HG03175 (cell line): ENCODE measurements around the gene MVD.
"Not testable (repeated sequence)": the region's sequence is repeated elsewhere in the genome, so short reads cannot be mapped to it uniquely, and the experiment has no call there.

ENCODE experiments used
- ATAC-seq: cut with Tn5 transposase; IDR thresholded peaks from one replicate; pipeline ENCODE4 v1.9.1; 2021; ENCODE audit warnings: mild to moderate bottlenecking, moderate library complexity; ENCODE audit not compliant: unreplicated experiment

Gene MVD

GRCh38 chr16:88610909-88611812 is 51.7 kb downstream of the MVD start:
- no peak for ATAC-seq

DNA sequence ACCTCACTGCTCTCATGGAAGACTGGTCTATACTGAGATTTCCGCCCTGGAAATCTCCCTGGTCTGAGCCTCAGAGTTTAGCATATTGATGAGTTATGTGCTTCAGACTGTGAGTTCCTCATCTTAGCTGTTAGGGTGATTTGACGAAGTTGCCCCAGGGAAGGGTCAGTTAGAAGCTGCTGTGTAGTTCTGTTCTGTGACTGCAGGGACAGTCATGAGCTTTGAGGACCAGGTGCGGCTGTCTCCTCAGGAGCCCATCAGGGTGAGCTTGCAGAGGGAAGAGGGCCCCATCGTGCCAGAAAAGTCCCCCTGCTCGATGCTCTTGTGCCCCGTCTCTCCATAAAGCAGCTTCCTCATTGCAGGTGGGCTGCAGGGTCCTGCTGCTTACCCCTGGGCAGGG is 52.8 kb downstream of the MVD start:
- no peak for ATAC-seq

DNA sequence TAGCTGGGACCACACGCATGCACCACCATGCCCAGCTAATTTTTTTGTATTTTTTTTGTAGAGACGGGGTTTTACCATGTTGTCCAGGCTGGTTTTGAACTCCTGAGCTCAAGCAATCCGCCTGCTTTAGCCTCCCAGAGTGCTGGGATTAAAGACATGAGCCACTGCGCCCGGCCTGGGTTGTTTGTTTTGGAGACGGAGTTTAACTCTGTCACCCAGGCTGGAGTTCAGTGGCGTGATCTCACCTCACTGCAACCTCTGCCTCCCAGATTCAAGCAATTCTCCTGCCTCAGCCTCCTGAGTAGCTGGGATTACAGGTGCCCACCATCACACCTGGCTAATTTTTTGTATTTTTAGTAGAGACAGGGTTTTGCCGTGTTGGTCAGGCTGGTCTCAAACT is 53.5 kb downstream of the MVD start:
- not testable (repeated sequence) for ATAC-seq

GRCh38 chr16:88608076-88608475 is 54.8 kb downstream of the MVD start:
- ATAC-seq = no peak

GRCh38 chr16:88606148-88606757 is 56.6 kb downstream of the MVD start:
- no peak for ATAC-seq

DNA sequence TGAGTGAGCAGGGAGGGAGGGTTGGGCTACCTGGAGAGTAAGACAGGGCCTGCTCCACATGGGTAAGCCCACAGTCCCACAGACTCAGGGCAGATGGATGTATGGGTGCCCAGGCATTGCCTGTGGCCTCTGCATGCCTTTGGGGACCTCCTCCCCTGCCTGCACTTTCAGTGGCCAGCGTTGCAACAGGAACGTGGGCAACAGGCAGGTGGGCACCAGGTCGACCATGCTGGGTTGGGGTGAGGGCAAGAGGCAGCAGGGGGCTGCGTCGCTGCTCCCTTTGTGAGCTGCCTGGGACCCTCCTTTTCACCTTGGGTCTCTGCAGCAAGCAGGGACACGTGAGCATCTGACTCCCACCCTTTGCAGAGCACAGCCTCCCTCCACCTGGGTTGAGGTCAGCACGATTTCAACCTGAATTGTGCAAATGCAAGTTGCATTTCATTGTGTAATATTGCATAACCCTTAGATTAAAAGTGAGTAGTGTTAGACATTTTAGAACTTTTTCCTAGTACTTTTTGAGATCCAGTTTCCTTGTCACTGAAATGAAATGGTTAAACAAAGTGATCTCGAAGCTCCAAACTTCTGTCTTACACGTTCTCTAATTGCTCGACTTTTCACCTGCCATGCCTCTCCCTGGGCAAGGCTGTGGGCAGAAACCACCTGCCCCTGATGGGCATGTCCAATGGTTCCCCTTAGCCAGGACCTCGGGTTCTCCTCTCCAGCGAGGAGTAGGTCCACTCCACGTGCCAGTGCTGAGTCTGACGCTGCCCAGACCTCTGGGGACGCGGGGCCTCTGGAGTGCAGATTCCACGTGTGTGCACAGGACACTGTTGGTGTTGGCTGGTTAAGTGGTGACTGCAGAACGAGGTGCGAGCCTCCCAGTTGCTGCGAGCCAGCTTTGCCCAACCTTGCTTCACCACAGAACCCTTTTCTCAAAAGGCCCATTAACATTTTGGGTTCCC is 57.4 kb downstream of the MVD start:
- ATAC-seq = no peak

GRCh38 chr16:88602091-88602490 is 60.8 kb downstream of the MVD start:
- no peak for ATAC-seq
